ENCODE data around the gene SMCO2.

GRCh38 chr12:27486961-27487360 is 40.4 kb downstream of the SMCO2 start:
- no peak for TF ChIP-seq EZH2phosphoT487 (conservative IDR thresholded peaks at IDR 0.05; ENCODE audit: low read length)
- TF ChIP-seq, protein P1, sequence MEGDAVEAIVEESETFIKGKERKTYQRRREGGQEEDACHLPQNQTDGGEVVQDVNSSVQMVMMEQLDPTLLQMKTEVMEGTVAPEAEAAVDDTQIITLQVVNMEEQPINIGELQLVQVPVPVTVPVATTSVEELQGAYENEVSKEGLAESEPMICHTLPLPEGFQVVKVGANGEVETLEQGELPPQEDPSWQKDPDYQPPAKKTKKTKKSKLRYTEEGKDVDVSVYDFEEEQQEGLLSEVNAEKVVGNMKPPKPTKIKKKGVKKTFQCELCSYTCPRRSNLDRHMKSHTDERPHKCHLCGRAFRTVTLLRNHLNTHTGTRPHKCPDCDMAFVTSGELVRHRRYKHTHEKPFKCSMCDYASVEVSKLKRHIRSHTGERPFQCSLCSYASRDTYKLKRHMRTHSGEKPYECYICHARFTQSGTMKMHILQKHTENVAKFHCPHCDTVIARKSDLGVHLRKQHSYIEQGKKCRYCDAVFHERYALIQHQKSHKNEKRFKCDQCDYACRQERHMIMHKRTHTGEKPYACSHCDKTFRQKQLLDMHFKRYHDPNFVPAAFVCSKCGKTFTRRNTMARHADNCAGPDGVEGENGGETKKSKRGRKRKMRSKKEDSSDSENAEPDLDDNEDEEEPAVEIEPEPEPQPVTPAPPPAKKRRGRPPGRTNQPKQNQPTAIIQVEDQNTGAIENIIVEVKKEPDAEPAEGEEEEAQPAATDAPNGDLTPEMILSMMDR (IDR thresholded peaks at IDR 0.05; ENCODE audit: insufficient read depth, low read length, poor library complexity, severe bottlenecking) = no peak
